ENCODE results near the gene CAP2.

Gene CAP2

GRCh38 chr6:17452096-17452495 lies 58.7 kb downstream of the CAP2 start:
- DNase-seq (ENCODE audit: low read depth): no peak

GRCh38 chr6:17454316-17455005 lies 61.1 kb downstream of the CAP2 start:
- no peak for DNase-seq (ENCODE audit: low read depth)
- TF ChIP-seq, protein P1, sequence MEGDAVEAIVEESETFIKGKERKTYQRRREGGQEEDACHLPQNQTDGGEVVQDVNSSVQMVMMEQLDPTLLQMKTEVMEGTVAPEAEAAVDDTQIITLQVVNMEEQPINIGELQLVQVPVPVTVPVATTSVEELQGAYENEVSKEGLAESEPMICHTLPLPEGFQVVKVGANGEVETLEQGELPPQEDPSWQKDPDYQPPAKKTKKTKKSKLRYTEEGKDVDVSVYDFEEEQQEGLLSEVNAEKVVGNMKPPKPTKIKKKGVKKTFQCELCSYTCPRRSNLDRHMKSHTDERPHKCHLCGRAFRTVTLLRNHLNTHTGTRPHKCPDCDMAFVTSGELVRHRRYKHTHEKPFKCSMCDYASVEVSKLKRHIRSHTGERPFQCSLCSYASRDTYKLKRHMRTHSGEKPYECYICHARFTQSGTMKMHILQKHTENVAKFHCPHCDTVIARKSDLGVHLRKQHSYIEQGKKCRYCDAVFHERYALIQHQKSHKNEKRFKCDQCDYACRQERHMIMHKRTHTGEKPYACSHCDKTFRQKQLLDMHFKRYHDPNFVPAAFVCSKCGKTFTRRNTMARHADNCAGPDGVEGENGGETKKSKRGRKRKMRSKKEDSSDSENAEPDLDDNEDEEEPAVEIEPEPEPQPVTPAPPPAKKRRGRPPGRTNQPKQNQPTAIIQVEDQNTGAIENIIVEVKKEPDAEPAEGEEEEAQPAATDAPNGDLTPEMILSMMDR (IDR thresholded peaks at IDR 0.05; ENCODE audit: control insufficient read depth, extremely low read depth, insufficient read depth): no peak
- no peak overlapping the region for H3K4me3 ChIP-seq (ENCODE audit: low read depth, low read length)

More at GRCh38 chr6:17452096-17452495, 58.7 kb downstream of the CAP2 start:
- TF ChIP-seq, protein P1 (IDR thresholded peaks at IDR 0.05; ENCODE audit: control insufficient read depth, extremely low read depth, insufficient read depth): no peak
- H3K4me3 ChIP-seq (ENCODE audit: low read depth, low read length): no peak overlapping the region

GRCh38 chr6:17455919-17456318 lies 62.5 kb downstream of the CAP2 start:
- H3K4me3 ChIP-seq (ENCODE audit: low read depth, low read length): no peak overlapping the region
- DNase-seq (ENCODE audit: low read depth): no peak
- TF ChIP-seq, protein P1 (IDR thresholded peaks at IDR 0.05; ENCODE audit: control insufficient read depth, extremely low read depth, insufficient read depth): no peak

- H3K4me3 ChIP-seq (ENCODE audit: low read depth, low read length): no peak overlapping the region
- TF ChIP-seq, protein P1 (IDR thresholded peaks at IDR 0.05; ENCODE audit: control insufficient read depth, extremely low read depth, insufficient read depth): no peak
- no peak for DNase-seq (ENCODE audit: low read depth)
These were observed 63.3 kb downstream of the CAP2 start for GRCh38 chr6:17456711-17457110.

GRCh38 chr6:17457405-17457804 lies 64.0 kb downstream of the CAP2 start:
- H3K4me3 ChIP-seq (ENCODE audit: low read depth, low read length): no peak overlapping the region
- TF ChIP-seq, protein P1 (IDR thresholded peaks at IDR 0.05; ENCODE audit: control insufficient read depth, extremely low read depth, insufficient read depth): no peak
- no peak for DNase-seq (ENCODE audit: low read depth)

DNA sequence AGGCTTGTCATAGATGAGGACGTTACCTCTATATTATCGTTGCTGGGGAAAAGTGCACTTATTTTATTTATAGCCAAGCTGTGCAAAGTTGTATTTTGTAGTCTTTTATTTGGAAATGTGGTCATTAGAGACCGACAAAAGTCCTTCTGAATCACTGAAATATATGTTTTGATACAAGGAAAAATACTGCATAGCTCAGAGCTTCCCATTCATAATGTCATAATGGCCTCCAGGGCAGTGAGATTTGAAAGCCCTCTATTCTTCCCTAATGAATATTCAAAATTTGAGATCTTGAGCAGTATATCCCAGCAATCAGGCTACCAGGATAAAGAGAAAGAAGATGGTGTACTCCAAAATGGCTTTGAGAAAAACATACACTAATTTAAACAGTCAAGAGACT lies 64.6 kb downstream of the CAP2 start:
- H3K4me3 ChIP-seq (ENCODE audit: low read depth, low read length): no peak overlapping the region
- TF ChIP-seq, protein P1 (IDR thresholded peaks at IDR 0.05; ENCODE audit: control insufficient read depth, extremely low read depth, insufficient read depth): no peak
- no peak for DNase-seq (ENCODE audit: low read depth)

GRCh38 chr6:17458966-17459365 lies 65.6 kb downstream of the CAP2 start:
- DNase-seq (ENCODE audit: low read depth): no peak
- TF ChIP-seq, protein P1 (IDR thresholded peaks at IDR 0.05; ENCODE audit: control insufficient read depth, extremely low read depth, insufficient read depth): no peak
- H3K4me3 ChIP-seq (ENCODE audit: low read depth, low read length): no peak overlapping the region
